ENCODE measurements around the gene PDE7B. TPM values are rescaled to one million over a fixed set of nuclear protein-coding genes. Genes with fewer than 3 reads are reported as not detected.

PDE7B gene
- total RNA-seq, 4 donors from 2014 or later = 1.4 to 11.6 (median 3.5) TPM

DNA sequence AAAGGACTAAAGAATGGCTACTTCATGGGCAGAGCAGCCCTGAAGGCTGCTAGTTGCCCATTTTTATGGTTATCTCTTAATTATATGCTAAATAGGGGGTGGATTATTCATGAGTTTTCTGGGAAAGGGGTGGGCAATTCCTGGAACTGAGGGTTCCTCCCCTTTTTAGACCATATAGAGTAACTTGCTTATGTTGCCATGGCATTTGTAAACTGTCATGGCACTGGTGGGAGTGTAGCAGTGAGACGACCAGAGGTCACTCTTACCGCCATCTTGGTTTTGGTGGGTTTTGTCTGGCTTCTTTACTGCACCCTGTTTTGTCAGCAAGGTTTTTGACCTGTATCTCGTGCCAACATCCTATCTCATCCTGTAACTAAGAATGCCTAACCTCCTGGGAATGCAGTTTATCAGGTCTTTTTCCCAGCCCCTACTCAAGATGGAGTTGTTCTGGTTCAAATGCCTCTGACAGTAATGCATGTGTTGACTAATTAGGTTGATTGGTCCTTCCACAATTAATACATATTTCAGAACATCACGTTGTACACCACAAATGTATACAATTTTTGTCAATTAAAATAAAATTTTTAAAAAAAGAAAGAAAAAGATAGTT is 139.5 kb downstream of the PDE7B start:
- Histone ChIP-seq H3K4me3 (no peak overlapping the region), H3K4me1 (no peaks in the 10 kb centered on the region), H3K9me3 (no peaks in the 10 kb centered on the region), H3K27me3 (no peaks in the 10 kb centered on the region), H3K27ac (no peak overlapping the region), H3K36me3 (no peaks in the 10 kb centered on the region)
- no peak for TF ChIP-seq POLR2A (IDR thresholded peaks at IDR 0.05)
- TF ChIP-seq, protein P1, sequence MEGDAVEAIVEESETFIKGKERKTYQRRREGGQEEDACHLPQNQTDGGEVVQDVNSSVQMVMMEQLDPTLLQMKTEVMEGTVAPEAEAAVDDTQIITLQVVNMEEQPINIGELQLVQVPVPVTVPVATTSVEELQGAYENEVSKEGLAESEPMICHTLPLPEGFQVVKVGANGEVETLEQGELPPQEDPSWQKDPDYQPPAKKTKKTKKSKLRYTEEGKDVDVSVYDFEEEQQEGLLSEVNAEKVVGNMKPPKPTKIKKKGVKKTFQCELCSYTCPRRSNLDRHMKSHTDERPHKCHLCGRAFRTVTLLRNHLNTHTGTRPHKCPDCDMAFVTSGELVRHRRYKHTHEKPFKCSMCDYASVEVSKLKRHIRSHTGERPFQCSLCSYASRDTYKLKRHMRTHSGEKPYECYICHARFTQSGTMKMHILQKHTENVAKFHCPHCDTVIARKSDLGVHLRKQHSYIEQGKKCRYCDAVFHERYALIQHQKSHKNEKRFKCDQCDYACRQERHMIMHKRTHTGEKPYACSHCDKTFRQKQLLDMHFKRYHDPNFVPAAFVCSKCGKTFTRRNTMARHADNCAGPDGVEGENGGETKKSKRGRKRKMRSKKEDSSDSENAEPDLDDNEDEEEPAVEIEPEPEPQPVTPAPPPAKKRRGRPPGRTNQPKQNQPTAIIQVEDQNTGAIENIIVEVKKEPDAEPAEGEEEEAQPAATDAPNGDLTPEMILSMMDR (IDR thresholded peaks at IDR 0.05) = no peak
- DNase-seq = no peak

DNA sequence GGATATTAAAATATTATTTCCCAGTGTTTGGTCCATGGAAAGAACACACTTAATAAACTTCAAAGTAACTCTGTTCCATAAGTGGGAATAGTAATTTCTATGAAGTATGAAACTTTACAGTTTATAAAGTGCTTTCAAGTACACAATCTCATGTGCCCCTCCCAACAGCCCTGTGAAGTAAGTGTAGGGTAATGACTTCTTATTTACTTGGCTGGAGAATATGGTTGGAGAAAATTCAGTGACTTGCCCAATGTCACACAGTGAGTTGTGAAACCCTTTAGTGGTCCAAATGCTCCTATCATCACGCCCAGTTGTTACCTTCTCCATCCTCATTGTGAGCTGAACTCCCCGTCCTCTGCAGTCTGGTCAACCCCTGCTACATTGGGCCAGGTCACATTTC is 141.2 kb downstream of the PDE7B start:
- no peak for TF ChIP-seq POLR2A (IDR thresholded peaks at IDR 0.05)
- TF ChIP-seq, protein P1 (IDR thresholded peaks at IDR 0.05) = no peak
- DNase-seq = no peak
- no peaks in the 10 kb centered on the region for H3K4me1 ChIP-seq

DNA sequence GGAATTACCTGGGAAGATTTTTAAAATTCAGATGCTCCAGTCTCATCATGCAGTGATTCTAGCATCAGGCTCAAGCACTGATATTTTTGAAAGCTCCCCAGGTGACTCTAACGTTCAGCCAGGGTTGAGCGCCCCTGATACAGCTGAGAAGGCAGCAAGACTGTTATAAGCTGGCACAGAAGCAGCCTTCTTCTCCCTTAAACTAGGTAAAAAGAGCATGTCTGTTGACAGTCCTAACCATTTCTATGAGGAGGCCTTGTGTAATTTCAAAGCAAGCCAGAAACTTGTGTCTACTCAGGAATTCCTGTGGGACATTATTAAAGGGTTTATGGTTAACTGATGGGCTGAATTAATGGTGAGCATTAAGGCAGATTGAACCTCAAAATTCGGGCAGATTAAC is 141.9 kb downstream of the PDE7B start:
- H3K4me3 ChIP-seq = no peak overlapping the region
- no peaks in the 10 kb centered on the region for H3K27me3 ChIP-seq
- no peaks in the 10 kb centered on the region for H3K36me3 ChIP-seq
- no peak for DNase-seq
- H3K4me1 ChIP-seq = no peaks in the 10 kb centered on the region
- no peak overlapping the region for H3K27ac ChIP-seq
- no peak for TF ChIP-seq POLR2A (IDR thresholded peaks at IDR 0.05)
- TF ChIP-seq, protein P1 (IDR thresholded peaks at IDR 0.05) = no peak
- no peaks in the 10 kb centered on the region for H3K9me3 ChIP-seq

More for the DNA sequence above, 141.2 kb downstream of the PDE7B start:
- no peaks in the 10 kb centered on the region for H3K9me3 ChIP-seq
- H3K27me3 ChIP-seq = no peaks in the 10 kb centered on the region
- H3K27ac ChIP-seq = no peak overlapping the region
- H3K36me3 ChIP-seq = no peaks in the 10 kb centered on the region
- no peak overlapping the region for H3K4me3 ChIP-seq

DNA sequence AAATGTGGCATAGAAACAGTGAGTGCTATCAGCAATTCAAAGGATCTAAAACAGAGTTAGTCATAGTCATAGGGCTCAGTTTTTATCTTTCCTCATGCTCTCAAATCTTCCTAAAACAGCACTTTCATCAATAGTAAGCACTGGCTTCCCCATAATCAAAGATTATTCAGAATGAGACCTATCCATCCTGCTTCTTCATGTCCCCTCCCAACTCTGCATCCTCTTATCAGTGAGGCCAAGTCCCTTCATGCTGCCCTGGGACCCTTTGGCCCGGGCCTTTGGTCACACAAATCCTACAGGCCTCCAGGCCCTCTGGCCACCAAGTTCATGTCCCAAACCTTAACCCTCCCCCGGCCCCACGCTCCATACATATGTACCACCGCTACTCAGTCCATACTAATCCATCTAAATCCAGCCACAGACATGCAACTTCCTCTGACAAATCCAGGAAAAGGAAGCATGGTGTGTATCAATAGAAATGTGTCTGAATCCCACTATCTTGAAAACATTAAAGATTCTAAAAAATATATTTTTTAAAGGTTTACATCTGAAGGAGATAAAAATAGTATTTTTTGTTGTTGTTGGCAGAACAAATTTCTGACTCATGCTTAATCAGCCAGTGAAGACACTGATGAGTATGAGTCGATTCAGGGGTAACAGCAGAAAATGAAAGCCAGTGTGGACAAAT is 143.5 kb downstream of the PDE7B start:
- no peaks in the 10 kb centered on the region for H3K9me3 ChIP-seq
- H3K4me3 ChIP-seq = no peak overlapping the region
- TF ChIP-seq, protein P1 (IDR thresholded peaks at IDR 0.05) = no peak
- TF ChIP-seq POLR2A (IDR thresholded peaks at IDR 0.05) = no peak
- H3K27ac ChIP-seq = no peak overlapping the region
- no peaks in the 10 kb centered on the region for H3K27me3 ChIP-seq
- no peaks in the 10 kb centered on the region for H3K4me1 ChIP-seq
- no peak for DNase-seq
- no peaks in the 10 kb centered on the region for H3K36me3 ChIP-seq

DNA sequence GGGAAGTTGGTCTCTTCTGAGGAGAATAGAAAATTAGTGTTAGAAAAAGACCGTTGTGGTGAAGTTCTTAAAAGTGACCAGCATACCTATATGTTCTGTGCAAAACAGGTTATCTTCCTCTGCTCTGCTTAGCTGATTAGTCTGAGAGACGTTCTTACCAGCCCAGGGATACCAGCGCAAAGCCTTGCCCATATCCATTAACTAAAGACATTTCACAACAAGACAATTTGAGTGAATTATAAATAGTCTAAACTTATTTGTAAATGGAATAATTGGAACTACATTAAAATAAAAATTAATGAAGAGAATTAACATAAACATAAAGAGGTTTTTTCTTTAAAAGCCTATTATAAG is 144.0 kb downstream of the PDE7B start:
- Histone ChIP-seq H3K4me3 (no peak overlapping the region), H3K36me3 (no peaks in the 10 kb centered on the region), H3K27me3 (no peaks in the 10 kb centered on the region), H3K4me1 (no peaks in the 10 kb centered on the region), H3K27ac (no peak overlapping the region), H3K9me3 (no peaks in the 10 kb centered on the region)
- DNase-seq = no peak
- TF ChIP-seq, protein P1 (IDR thresholded peaks at IDR 0.05) = no peak
- no peak for TF ChIP-seq POLR2A (IDR thresholded peaks at IDR 0.05)

Data from Peyer's patch (tissue), 4 donors.